Ishikawa (cell line): Measurements from ENCODE around the gene DHFR2.

Experiments
- EP300 ChIP-seq: IDR thresholded peaks from 2 replicates; pipeline ENCODE4 v1.6.1; 2012; ENCODE audit warnings: borderline replicate concordance
- RAD21 ChIP-seq: IDR thresholded peaks from 2 replicates; pipeline ENCODE4 v1.6.1; 2012; ENCODE audit warnings: low read depth
- TEAD4 ChIP-seq: IDR thresholded peaks from 2 replicates; pipeline ENCODE4 v1.6.1; 2012
- TF ChIP-seq, protein P1 (sequence below): IDR thresholded peaks from 2 replicates; pipeline ENCODE4 v1.6.1; 2012

DNA sequence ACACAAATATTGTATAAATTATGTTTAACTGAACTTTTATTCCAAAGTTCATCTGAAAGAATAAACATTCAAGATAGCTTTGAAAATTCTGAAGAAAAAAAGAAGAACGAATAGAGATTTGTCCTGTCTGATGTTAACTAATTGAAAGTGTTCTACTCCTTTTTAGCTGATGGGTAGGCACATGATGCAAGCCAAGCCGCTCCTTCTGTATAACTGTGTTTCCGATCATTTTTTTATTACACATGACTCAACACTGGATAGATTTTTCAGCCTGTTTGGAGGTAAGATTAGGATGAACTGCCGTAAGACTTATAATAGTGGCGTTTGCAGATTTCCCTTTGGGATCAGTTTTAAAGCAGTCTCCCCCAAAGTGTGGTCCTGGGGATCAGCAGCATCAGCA, 19.2 kb upstream of the DHFR2 start:
- TF ChIP-seq EP300: no peak
- TF ChIP-seq, protein P1, sequence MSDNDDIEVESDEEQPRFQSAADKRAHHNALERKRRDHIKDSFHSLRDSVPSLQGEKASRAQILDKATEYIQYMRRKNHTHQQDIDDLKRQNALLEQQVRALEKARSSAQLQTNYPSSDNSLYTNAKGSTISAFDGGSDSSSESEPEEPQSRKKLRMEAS: no peak
- TF ChIP-seq RAD21: no peak
- no peak for TF ChIP-seq TEAD4
